ENCODE results near the gene FOXP4.

FOXP4 gene

DNA sequence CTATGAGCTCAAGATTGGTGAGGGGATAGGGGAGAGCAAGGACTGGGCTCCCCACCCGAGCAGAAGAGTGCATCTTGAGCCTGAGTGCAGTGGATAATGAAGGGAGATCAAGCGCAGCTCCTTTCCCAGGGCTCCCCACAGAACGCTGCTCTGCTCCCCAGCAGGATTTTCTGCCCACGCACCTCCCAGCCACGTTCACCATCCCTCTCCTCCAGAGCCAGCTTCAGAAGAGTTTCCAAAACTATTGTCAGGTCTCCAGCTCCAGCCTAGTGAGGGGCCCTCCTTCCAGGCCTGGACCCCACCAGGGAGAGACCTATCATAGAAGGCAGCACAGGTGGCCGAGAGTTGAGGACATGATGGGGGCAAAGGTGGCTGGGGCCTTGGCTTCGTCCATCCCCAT is 34.5 kb downstream of the FOXP4 start:
- Histone ChIP-seq H4K8ac (ENCODE audit: low read length) (no peak overlapping the region), H3K9me3 (ENCODE audit: control insufficient read depth, low read length) (no peaks in the 10 kb centered on the region), H2BK12ac (ENCODE audit: low read length in 2 of 2) (peak overlapping the region in 1 of 2 experiments; percentile 33), H2BK5ac (ENCODE audit: low read depth, low read length, poor library complexity, severe bottlenecking) (no peak overlapping the region), H2BK120ac (ENCODE audit: low read depth, low read length) (no peak overlapping the region), H3K23ac (ENCODE audit: low read length in 2 of 2) (peak overlapping the region in 1 of 2 experiments; percentile 9), H3K9ac (ENCODE audit: low read length) (no peak overlapping the region), H3K4me2 (ENCODE audit: low read length, poor library complexity, severe bottlenecking) (no peak overlapping the region), H3K79me1 (replicated peaks; ENCODE audit: low read length, poor library complexity, severe bottlenecking) (peaks cover 29% of the 10 kb centered on the region), H2AK5ac (ENCODE audit: low read length, severe bottlenecking) (peak overlapping the region; percentile 38), H2AFZ (ENCODE audit: low read depth, low read length) (no peak overlapping the region), H4K91ac (ENCODE audit: low read length) (no peak overlapping the region), H3K27ac (ENCODE audit: low read length, poor library complexity, severe bottlenecking) (peak overlapping the region; percentile 44), H3K4me1 (ENCODE audit: control insufficient read depth, insufficient read depth, low read depth, low read length) (peaks cover 60% of the 10 kb centered on the region), H3K4me3 (ENCODE audit: insufficient read depth in 1 of 2, low read depth in 1 of 2, low read length in 2 of 2) (no peak overlapping the region), H3K4ac (ENCODE audit: low read depth in 1 of 2, low read length in 2 of 2) (peak overlapping the region; percentile 47 to 76), H2BK15ac (ENCODE audit: low read depth, poor library complexity, severe bottlenecking) (peak overlapping the region; percentile 19), H3K36me3 (ENCODE audit: control insufficient read depth in 1 of 2, insufficient read depth in 2 of 2, low read depth in 1 of 2, low read length in 2 of 2) (peaks cover 6 to 31% of the 10 kb centered on the region in 2 experiments), H3K14ac (ENCODE audit: low read length in 2 of 2) (no peak overlapping the region), H3K18ac (ENCODE audit: low read depth in 1 of 2, low read length in 2 of 2) (peak overlapping the region; percentile 29 to 56), H3K27me3 (ENCODE audit: control insufficient read depth in 1 of 2, insufficient read depth in 1 of 2, low read length in 2 of 2) (no peaks in the 10 kb centered on the region)
- no peak for DNase-seq
- WGBS: 87% methylated on average over 7 of the region's 7 CpGs

DNA sequence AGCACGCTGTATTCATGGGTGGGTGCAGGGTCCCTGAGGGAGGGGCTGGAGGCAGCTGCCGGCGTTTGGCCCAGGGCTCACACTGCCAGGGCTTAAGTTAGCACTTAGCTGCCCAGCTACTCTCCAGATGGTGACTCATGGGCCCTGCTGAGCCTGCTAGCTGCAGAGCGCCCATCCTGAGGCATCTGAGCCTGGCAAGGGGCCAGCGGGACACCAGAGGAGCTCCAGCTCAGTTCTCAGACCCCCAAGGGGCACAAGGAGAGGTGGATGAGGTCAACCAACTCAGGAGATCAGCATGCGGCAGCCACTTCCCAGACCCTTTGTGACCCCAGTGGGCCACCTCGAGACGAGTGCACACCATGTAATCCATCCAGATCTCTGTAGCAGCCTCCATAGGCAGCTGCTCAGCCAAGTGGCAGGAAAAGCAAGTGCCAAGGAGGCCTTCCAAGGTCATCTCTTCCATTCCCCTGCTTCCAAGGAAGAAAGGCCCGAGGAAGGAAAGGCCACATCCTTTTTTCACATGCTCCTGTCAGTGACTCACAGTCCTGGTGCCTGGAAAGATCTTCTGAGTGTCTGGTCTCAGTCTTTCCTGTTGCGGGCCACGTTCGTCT is 35.3 kb downstream of the FOXP4 start:
- Histone ChIP-seq H3K4me2 (ENCODE audit: low read length, poor library complexity, severe bottlenecking) (no peak overlapping the region), H3K18ac (ENCODE audit: low read depth in 1 of 2, low read length in 2 of 2) (peak overlapping the region; percentile 56 to 68), H3K4me1 (ENCODE audit: control insufficient read depth, insufficient read depth, low read depth, low read length) (peaks cover 60% of the 10 kb centered on the region), H3K9ac (ENCODE audit: low read length) (no peak overlapping the region), H3K79me1 (replicated peaks; ENCODE audit: low read length, poor library complexity, severe bottlenecking) (peaks cover 23% of the 10 kb centered on the region), H2BK120ac (ENCODE audit: low read depth, low read length) (peak overlapping the region; percentile 22), H3K36me3 (ENCODE audit: control insufficient read depth in 1 of 2, insufficient read depth in 2 of 2, low read depth in 1 of 2, low read length in 2 of 2) (peaks cover 6 to 39% of the 10 kb centered on the region in 2 experiments), H2BK5ac (ENCODE audit: low read depth, low read length, poor library complexity, severe bottlenecking) (no peak overlapping the region), H3K4ac (ENCODE audit: low read depth in 1 of 2, low read length in 2 of 2) (no peak overlapping the region), H4K8ac (ENCODE audit: low read length) (peak overlapping the region; percentile 29), H2AK5ac (ENCODE audit: low read length, severe bottlenecking) (no peak overlapping the region), H3K4me3 (ENCODE audit: insufficient read depth in 1 of 2, low read depth in 1 of 2, low read length in 2 of 2) (no peak overlapping the region), H2BK12ac (ENCODE audit: low read length in 2 of 2) (peak overlapping the region; percentile 14 to 33), H3K9me3 (ENCODE audit: control insufficient read depth, low read length) (no peaks in the 10 kb centered on the region), H3K14ac (ENCODE audit: low read length in 2 of 2) (no peak overlapping the region), H2AFZ (ENCODE audit: low read depth, low read length) (no peak overlapping the region), H3K27me3 (ENCODE audit: control insufficient read depth in 1 of 2, insufficient read depth in 1 of 2, low read length in 2 of 2) (no peaks in the 10 kb centered on the region), H2BK15ac (ENCODE audit: low read depth, poor library complexity, severe bottlenecking) (no peak overlapping the region), H4K91ac (ENCODE audit: low read length) (no peak overlapping the region), H3K27ac (ENCODE audit: low read length, poor library complexity, severe bottlenecking) (peak overlapping the region; percentile 46), H3K23ac (ENCODE audit: low read length in 2 of 2) (no peak overlapping the region)
- 2% methylated on average over 12 of the region's 12 CpGs for WGBS
- peak; percentile 95 for DNase-seq

DNA sequence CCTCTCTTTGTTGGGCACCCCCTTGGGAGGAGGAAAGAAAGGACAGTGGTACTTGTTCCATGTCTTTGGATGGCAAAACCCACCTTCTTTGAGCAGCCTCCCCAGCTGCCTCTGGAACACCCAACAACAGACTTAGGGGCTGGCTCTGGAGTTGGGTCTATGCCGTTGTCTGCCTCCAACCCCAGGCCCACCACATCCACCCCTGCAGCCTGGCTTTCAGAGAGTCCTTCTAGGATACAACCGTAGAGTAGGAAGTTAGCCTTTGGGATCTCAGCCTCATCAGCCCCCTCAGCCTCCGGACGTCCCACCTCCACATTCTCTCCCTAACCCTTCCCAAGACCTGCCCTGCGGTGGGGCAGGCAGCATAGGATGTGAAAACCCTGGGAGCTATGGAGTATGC is 36.4 kb downstream of the FOXP4 start:
- Histone ChIP-seq H3K4me2 (ENCODE audit: low read length, poor library complexity, severe bottlenecking) (no peak overlapping the region), H2BK12ac (ENCODE audit: low read length in 2 of 2) (peak overlapping the region; percentile 49 to 60), H3K18ac (ENCODE audit: low read depth in 1 of 2, low read length in 2 of 2) (peak overlapping the region; percentile 5 to 58), H3K27ac (ENCODE audit: low read length, poor library complexity, severe bottlenecking) (no peak overlapping the region), H4K8ac (ENCODE audit: low read length) (no peak overlapping the region), H3K23ac (ENCODE audit: low read length in 2 of 2) (no peak overlapping the region), H3K79me1 (replicated peaks; ENCODE audit: low read length, poor library complexity, severe bottlenecking) (peaks cover 27% of the 10 kb centered on the region), H2AFZ (ENCODE audit: low read depth, low read length) (no peak overlapping the region), H2BK15ac (ENCODE audit: low read depth, poor library complexity, severe bottlenecking) (peak overlapping the region; percentile 5), H3K9me3 (ENCODE audit: control insufficient read depth, low read length) (no peaks in the 10 kb centered on the region), H3K4ac (ENCODE audit: low read depth in 1 of 2, low read length in 2 of 2) (peak overlapping the region in 1 of 2 experiments; percentile 31), H3K36me3 (ENCODE audit: control insufficient read depth in 1 of 2, insufficient read depth in 2 of 2, low read depth in 1 of 2, low read length in 2 of 2) (peaks cover 6 to 43% of the 10 kb centered on the region in 2 experiments), H2AK5ac (ENCODE audit: low read length, severe bottlenecking) (peak overlapping the region; percentile 18), H3K14ac (ENCODE audit: low read length in 2 of 2) (peak overlapping the region in 1 of 2 experiments; percentile 28), H3K27me3 (ENCODE audit: control insufficient read depth in 1 of 2, insufficient read depth in 1 of 2, low read length in 2 of 2) (no peaks in the 10 kb centered on the region), H4K91ac (ENCODE audit: low read length) (no peak overlapping the region), H2BK5ac (ENCODE audit: low read depth, low read length, poor library complexity, severe bottlenecking) (no peak overlapping the region), H2BK120ac (ENCODE audit: low read depth, low read length) (no peak overlapping the region), H3K4me1 (ENCODE audit: control insufficient read depth, insufficient read depth, low read depth, low read length) (peaks cover 57% of the 10 kb centered on the region), H3K4me3 (ENCODE audit: insufficient read depth in 1 of 2, low read depth in 1 of 2, low read length in 2 of 2) (no peak overlapping the region), H3K9ac (ENCODE audit: low read length) (no peak overlapping the region)
- 96% methylated on average over 5 of the region's 5 CpGs for WGBS
- no peak for DNase-seq

DNA sequence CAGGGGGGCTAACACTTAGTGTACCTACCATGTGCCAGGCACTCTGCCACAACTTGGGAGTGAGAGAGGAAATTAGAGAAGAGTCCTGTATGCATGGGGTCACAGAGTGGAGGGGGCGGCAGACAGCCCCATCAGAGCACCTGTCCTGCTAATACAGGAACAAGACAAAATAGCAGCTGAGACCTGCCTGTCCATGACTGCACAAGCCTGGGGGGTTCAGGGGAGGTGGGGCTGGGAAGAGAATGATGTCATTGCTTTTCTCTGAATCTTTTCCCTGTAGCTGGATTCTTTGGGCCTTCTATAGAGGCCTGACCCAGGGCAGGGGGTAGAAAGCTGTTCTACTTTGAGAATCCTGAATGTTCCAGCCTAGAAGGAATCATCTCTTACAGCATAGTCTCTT is 37.4 kb downstream of the FOXP4 start:
- no peak overlapping the region for H2BK120ac ChIP-seq (ENCODE audit: low read depth, low read length)
- DNase-seq: no peak
- H3K14ac ChIP-seq (ENCODE audit: low read length in 2 of 2): no peak overlapping the region
- H4K8ac ChIP-seq (ENCODE audit: low read length): no peak overlapping the region
- H3K23ac ChIP-seq (ENCODE audit: low read length in 2 of 2): peak overlapping the region in 1 of 2 experiments; percentile 51
- H3K18ac ChIP-seq (ENCODE audit: low read depth in 1 of 2, low read length in 2 of 2): peak overlapping the region in 1 of 2 experiments; percentile 33
- no peak overlapping the region for H3K27ac ChIP-seq (ENCODE audit: low read length, poor library complexity, severe bottlenecking)
- peaks cover 48% of the 10 kb centered on the region for H3K4me1 ChIP-seq (ENCODE audit: control insufficient read depth, insufficient read depth, low read depth, low read length)
- H3K4me2 ChIP-seq (ENCODE audit: low read length, poor library complexity, severe bottlenecking): no peak overlapping the region
- no peak overlapping the region for H4K91ac ChIP-seq (ENCODE audit: low read length)
- no peak overlapping the region for H2BK15ac ChIP-seq (ENCODE audit: low read depth, poor library complexity, severe bottlenecking)
- no peaks in the 10 kb centered on the region for H3K9me3 ChIP-seq (ENCODE audit: control insufficient read depth, low read length)
- H2AK5ac ChIP-seq (ENCODE audit: low read length, severe bottlenecking): peak overlapping the region; percentile 65
- H2BK5ac ChIP-seq (ENCODE audit: low read depth, low read length, poor library complexity, severe bottlenecking): no peak overlapping the region
- H3K4me3 ChIP-seq (ENCODE audit: insufficient read depth in 1 of 2, low read depth in 1 of 2, low read length in 2 of 2): no peak overlapping the region
- H3K36me3 ChIP-seq (ENCODE audit: control insufficient read depth in 1 of 2, insufficient read depth in 2 of 2, low read depth in 1 of 2, low read length in 2 of 2): peaks cover 10 to 50% of the 10 kb centered on the region in 2 experiments
- H3K27me3 ChIP-seq (ENCODE audit: control insufficient read depth in 1 of 2, insufficient read depth in 1 of 2, low read length in 2 of 2): no peaks in the 10 kb centered on the region
- no peak overlapping the region for H2AFZ ChIP-seq (ENCODE audit: low read depth, low read length)
- peaks cover 23% of the 10 kb centered on the region for H3K79me1 ChIP-seq (replicated peaks; ENCODE audit: low read length, poor library complexity, severe bottlenecking)
- H3K4ac ChIP-seq (ENCODE audit: low read depth in 1 of 2, low read length in 2 of 2): peak overlapping the region in 1 of 2 experiments; percentile 43
- no peak overlapping the region for H3K9ac ChIP-seq (ENCODE audit: low read length)
- H2BK12ac ChIP-seq (ENCODE audit: low read length in 2 of 2): no peak overlapping the region
- 91% methylated on average over 1 of the region's 1 CpG for WGBS

All from mesenchymal stem cell (in vitro differentiated cells and primary cell).